H1 (cell line): Measurements from ENCODE around the gene DAB2IP.

Source experiments
- ASH2L ChIP-seq: fragments of 200-600, 300-600 bp; sonication (generic); IDR thresholded peaks from one replicate; pipeline ENCODE4 v1.7.1; 2017; ENCODE audit warnings: low read length
- EZH2 ChIP-seq: fragments of 200-600 bp; sonication (generic); IDR thresholded peaks from 2 replicates; pipeline ENCODE4 v1.7.1; 2012; ENCODE audit warnings: low read depth, mild to moderate bottlenecking, moderate library complexity, low read length, inconsistent platforms; ENCODE audit not compliant: severe bottlenecking
- GABPA ChIP-seq: IDR thresholded peaks from 2 replicates; pipeline ENCODE4 v1.6.1; 2011; ENCODE audit warnings: mild to moderate bottlenecking, low read length, moderate library complexity, borderline replicate concordance; ENCODE audit not compliant: insufficient read depth
- JUN ChIP-seq: IDR thresholded peaks from 2 replicates; pipeline ENCODE4 v1.6.1; 2011; ENCODE audit warnings: low read depth, mild to moderate bottlenecking, improper control_type of control experiment, low read length
- KDM1A ChIP-seq: fragments of 200-600, 300-600 bp; sonication (generic); IDR thresholded peaks from 2 replicates; pipeline ENCODE4 v1.7.1; 2016; ENCODE audit warnings: mild to moderate bottlenecking, low read length, borderline replicate concordance
- POLR2A ChIP-seq, 2 experiments: IDR thresholded peaks; 1 replicate in 1 of 2; 2 replicates in 1 of 2; pipeline ENCODE4 v1.6.1; 2011; ENCODE audit warnings: low read depth in 2 of 2, low read length in 2 of 2, mild to moderate bottlenecking in 2 of 2; ENCODE audit errors: control extremely low read depth in 1 of 2
- RAD21 ChIP-seq, 2 experiments: IDR thresholded peaks in 1 of 2; conservative IDR thresholded peaks in 1 of 2; 2 replicates each; pipeline ENCODE4 v1.6.1; 2011; ENCODE audit warnings: low read depth in 2 of 2, low read length in 2 of 2, improper control_type of control experiment in 1 of 2, inconsistent platforms in 1 of 2, mild to moderate bottlenecking in 1 of 2, moderate library complexity in 1 of 2
- RXRA ChIP-seq: IDR thresholded peaks from 2 replicates; pipeline ENCODE4 v1.6.1; 2011; ENCODE audit warnings: low read depth, mild to moderate bottlenecking, low read length, moderate library complexity; ENCODE audit not compliant: insufficient read depth
- TAF1 ChIP-seq: IDR thresholded peaks from 2 replicates; pipeline ENCODE4 v1.6.1; 2011; ENCODE audit warnings: mild to moderate bottlenecking, low read depth, low read length
- TBP ChIP-seq: IDR thresholded peaks from 2 replicates; pipeline ENCODE4 v1.6.1; 2011; ENCODE audit warnings: low read depth, low read length, improper control_type of control experiment
- YY1 ChIP-seq: IDR thresholded peaks from 2 replicates; pipeline ENCODE4 v1.6.1; 2011; ENCODE audit warnings: low read depth, mild to moderate bottlenecking, low read length
- TF ChIP-seq, protein P1 (sequence below), 3 experiments: IDR thresholded peaks; 1 replicate in 2 of 3; 2 replicates in 1 of 3; pipeline versions ENCODE4 v1.5.1 to v1.6.1; 2011; ENCODE audit warnings: low read length in 3 of 3, mild to moderate bottlenecking in 3 of 3, inconsistent platforms in 2 of 3, low read depth in 1 of 3, moderate library complexity in 1 of 3; ENCODE audit not compliant: insufficient read depth in 1 of 3; ENCODE audit errors: control extremely low read depth in 1 of 3

- TF ChIP-seq EZH2 (no peak), RXRA (no peak), POLR2A (IDR thresholded peaks at IDR 0.05; ENCODE audit: control extremely low read depth in 1 of 2, low read depth in 2 of 2, low read length in 2 of 2) (no peak), YY1 (no peak), ASH2L (no peak), TAF1 (no peak), GABPA (no peak), RAD21 (IDR thresholded peaks at IDR 0.05 in 1 of 2, conservative IDR thresholded peaks at IDR 0.05 in 1 of 2; ENCODE audit: low read depth in 2 of 2, low read length in 2 of 2) (no peak), KDM1A (no peak), JUN (no peak), TBP (no peak)
- TF ChIP-seq, protein P1, sequence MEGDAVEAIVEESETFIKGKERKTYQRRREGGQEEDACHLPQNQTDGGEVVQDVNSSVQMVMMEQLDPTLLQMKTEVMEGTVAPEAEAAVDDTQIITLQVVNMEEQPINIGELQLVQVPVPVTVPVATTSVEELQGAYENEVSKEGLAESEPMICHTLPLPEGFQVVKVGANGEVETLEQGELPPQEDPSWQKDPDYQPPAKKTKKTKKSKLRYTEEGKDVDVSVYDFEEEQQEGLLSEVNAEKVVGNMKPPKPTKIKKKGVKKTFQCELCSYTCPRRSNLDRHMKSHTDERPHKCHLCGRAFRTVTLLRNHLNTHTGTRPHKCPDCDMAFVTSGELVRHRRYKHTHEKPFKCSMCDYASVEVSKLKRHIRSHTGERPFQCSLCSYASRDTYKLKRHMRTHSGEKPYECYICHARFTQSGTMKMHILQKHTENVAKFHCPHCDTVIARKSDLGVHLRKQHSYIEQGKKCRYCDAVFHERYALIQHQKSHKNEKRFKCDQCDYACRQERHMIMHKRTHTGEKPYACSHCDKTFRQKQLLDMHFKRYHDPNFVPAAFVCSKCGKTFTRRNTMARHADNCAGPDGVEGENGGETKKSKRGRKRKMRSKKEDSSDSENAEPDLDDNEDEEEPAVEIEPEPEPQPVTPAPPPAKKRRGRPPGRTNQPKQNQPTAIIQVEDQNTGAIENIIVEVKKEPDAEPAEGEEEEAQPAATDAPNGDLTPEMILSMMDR (IDR thresholded peaks at IDR 0.05; ENCODE audit: control extremely low read depth in 1 of 3, insufficient read depth in 1 of 3, low read depth in 1 of 3, low read length in 3 of 3): no peak
Measured at GRCh38 chr9:121773286-121773953, 122.0 kb downstream of the DAB2IP start.
